ENCODE results near the gene WASHC4.

DNA sequence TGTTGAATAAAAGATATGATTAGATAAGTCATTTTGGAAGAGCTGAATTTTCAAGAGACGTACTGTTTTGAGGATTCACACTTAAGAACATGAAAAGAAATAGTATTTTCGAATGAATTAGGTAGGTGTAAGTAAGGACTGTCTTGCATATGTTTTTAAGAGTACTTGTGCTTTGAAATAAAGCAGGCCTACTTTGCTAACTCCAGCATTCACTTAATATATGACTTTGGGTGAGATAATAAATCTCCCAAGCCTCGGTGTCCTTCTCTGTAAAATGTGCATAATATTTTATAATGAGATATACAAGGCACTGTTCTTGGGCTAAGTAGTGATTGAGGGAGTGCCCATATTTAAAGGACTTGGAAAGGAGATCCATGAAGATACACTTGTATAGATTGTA lies 54.6 kb downstream of the WASHC4 start:
- TF ChIP-seq, protein P1, sequence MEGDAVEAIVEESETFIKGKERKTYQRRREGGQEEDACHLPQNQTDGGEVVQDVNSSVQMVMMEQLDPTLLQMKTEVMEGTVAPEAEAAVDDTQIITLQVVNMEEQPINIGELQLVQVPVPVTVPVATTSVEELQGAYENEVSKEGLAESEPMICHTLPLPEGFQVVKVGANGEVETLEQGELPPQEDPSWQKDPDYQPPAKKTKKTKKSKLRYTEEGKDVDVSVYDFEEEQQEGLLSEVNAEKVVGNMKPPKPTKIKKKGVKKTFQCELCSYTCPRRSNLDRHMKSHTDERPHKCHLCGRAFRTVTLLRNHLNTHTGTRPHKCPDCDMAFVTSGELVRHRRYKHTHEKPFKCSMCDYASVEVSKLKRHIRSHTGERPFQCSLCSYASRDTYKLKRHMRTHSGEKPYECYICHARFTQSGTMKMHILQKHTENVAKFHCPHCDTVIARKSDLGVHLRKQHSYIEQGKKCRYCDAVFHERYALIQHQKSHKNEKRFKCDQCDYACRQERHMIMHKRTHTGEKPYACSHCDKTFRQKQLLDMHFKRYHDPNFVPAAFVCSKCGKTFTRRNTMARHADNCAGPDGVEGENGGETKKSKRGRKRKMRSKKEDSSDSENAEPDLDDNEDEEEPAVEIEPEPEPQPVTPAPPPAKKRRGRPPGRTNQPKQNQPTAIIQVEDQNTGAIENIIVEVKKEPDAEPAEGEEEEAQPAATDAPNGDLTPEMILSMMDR (conservative IDR thresholded peaks at IDR 0.05 in 1 of 2, IDR thresholded peaks at IDR 0.05 in 1 of 2; ENCODE audit: extremely low read depth in 1 of 2, insufficient read depth in 1 of 2, low read depth in 1 of 2, low read length in 2 of 2): no peak
- TF ChIP-seq EZH2 (IDR thresholded peaks at IDR 0.05; ENCODE audit: borderline replicate concordance, low read length): no peak
